Keratinocyte (primary cell): ENCODE measurements around the gene SORL1. TPM values are rescaled to one million over a fixed set of nuclear protein-coding genes. Genes with fewer than 3 reads are reported as not detected.

Experiments used
- DNase-seq: peaks from one replicate; pipeline ENCODE4 v3.0.0-alpha.2; 2011; ENCODE audit warnings: low read depth, missing footprints, low spot score
- FAIRE-seq: peaks from 2 replicates; lab custom pipeline; 2011; peaks lifted over from hg19 to GRCh38; lab: Jason Lieb, UNC
- H2AFZ ChIP-seq: 2 replicates; pipeline ENCODE4 v1.6.0; 2012; ENCODE audit warnings: low read length, control low read depth, inconsistent platforms; ENCODE audit not compliant: control insufficient read depth
- H3K27ac ChIP-seq: 2 replicates; pipeline ENCODE4 v1.5.1; 2011; ENCODE audit warnings: low read length; ENCODE audit not compliant: control insufficient read depth, insufficient read depth
- H3K27me3 ChIP-seq: 3 replicates; pipeline ENCODE4 v1.6.0; 2011; ENCODE audit warnings: low read length; ENCODE audit not compliant: control insufficient read depth, insufficient read depth; ENCODE audit errors: extremely low read depth
- H3K36me3 ChIP-seq, 2 experiments: 2 replicates in 1 of 2; 3 replicates in 1 of 2; pipeline ENCODE4 v1.5.1; 2011; ENCODE audit warnings: low read length in 2 of 2, mild to moderate bottlenecking in 1 of 2; ENCODE audit not compliant: control insufficient read depth in 2 of 2, insufficient read depth in 2 of 2; ENCODE audit errors: extremely low read depth in 1 of 2
- H3K4me1 ChIP-seq: 3 replicates; pipeline ENCODE4 v1.5.1; 2011; ENCODE audit warnings: low read length; ENCODE audit not compliant: control insufficient read depth, insufficient read depth; ENCODE audit errors: extremely low read depth
- H3K4me2 ChIP-seq: 3 replicates; pipeline ENCODE4 v1.6.0; 2011; ENCODE audit warnings: low read depth, low read length; ENCODE audit not compliant: control insufficient read depth, insufficient read depth; ENCODE audit errors: extremely low read depth
- H3K4me3 ChIP-seq, 3 experiments: fragments of 200-600 bp in 1 of 3; sonication (generic) in 1 of 3; 2 replicates in 2 of 3; 3 replicates in 1 of 3; pipeline ENCODE4 v1.5.1; 2011 to 2016; ENCODE audit warnings: low read length in 3 of 3, mild to moderate bottlenecking in 3 of 3, control low read depth in 2 of 3, inconsistent platforms in 1 of 3, low read depth in 1 of 3, mixed read lengths in 1 of 3, mixed run types in 1 of 3, moderate library complexity in 1 of 3; ENCODE audit not compliant: control insufficient read depth in 2 of 3, insufficient read depth in 2 of 3; ENCODE audit errors: extremely low read depth in 1 of 3
- H3K79me2 ChIP-seq: 2 replicates; pipeline ENCODE4 v1.6.0; 2012; ENCODE audit warnings: low read length; ENCODE audit not compliant: control insufficient read depth, insufficient read depth
- H3K9ac ChIP-seq: 3 replicates; pipeline ENCODE4 v1.6.0; 2011; ENCODE audit warnings: low read length; ENCODE audit not compliant: control insufficient read depth, insufficient read depth; ENCODE audit errors: extremely low read depth
- H3K9me1 ChIP-seq: 3 replicates; pipeline ENCODE4 v1.6.0; 2011; ENCODE audit warnings: low read length; ENCODE audit not compliant: control insufficient read depth, insufficient read depth; ENCODE audit errors: extremely low read depth
- H3K9me3 ChIP-seq: 2 replicates; pipeline ENCODE4 v1.5.1; 2012; ENCODE audit warnings: low read depth, low read length; ENCODE audit not compliant: control insufficient read depth
- H4K20me1 ChIP-seq: 3 replicates; pipeline ENCODE4 v1.6.0; 2011; ENCODE audit warnings: low read length; ENCODE audit not compliant: control insufficient read depth, insufficient read depth; ENCODE audit errors: extremely low read depth
- EZH2 ChIP-seq: IDR thresholded peaks from one replicate; pipeline ENCODE4 v1.6.1; 2012; ENCODE audit warnings: inconsistent platforms, mild to moderate bottlenecking, low read length, moderate library complexity
- dilution Hi-C: fragments of 300-500 bp; cut with MboI; formaldehyde crosslinking; loops from one replicate; pipeline ENCODE4 v1.7.0; 2020; ENCODE audit warnings: low sequenced_read_pairs; ENCODE audit not compliant: extremely low pct_ligation_motif_present
- polyA plus RNA-seq, 5 experiments: library from polyadenylated mRNA; depleted of rRNA in 3 of 5; stranded (reverse) in 3 of 5; stranded (forward) in 1 of 5; unstranded in 1 of 5; fragments of >200 nt; gene quantifications; 1 replicate in 1 of 5; 2 replicates in 3 of 5; 3 replicates in 1 of 5; pipeline versions ENCODE4 v1.2.1 to v1.2.3, GENCODE V29; 2011 to 2012; ENCODE audit warnings: missing spikeins in 2 of 5, low read depth in 1 of 5, low replicate concordance in 1 of 5
- TF ChIP-seq, protein P1 (sequence below), 3 experiments: IDR thresholded peaks in 1 of 3; conservative IDR thresholded peaks in 1 of 3; optimal IDR thresholded peaks in 1 of 3; 2 replicates in 2 of 3; 3 replicates in 1 of 3; pipeline versions ENCODE3 to v1.5.1; 2011; ENCODE audit warnings: low read length in 3 of 3, mild to moderate bottlenecking in 3 of 3, moderate library complexity in 2 of 3, control low read depth in 1 of 3, inconsistent platforms in 1 of 3; ENCODE audit not compliant: insufficient read depth in 2 of 3; ENCODE audit errors: extremely low read depth in 1 of 3

SORL1 gene
- polyA plus RNA-seq, 1 donor (not counting 4 experiments of a cell fraction or from before 2014, with no cell fraction given) = 38.9 TPM

DNA sequence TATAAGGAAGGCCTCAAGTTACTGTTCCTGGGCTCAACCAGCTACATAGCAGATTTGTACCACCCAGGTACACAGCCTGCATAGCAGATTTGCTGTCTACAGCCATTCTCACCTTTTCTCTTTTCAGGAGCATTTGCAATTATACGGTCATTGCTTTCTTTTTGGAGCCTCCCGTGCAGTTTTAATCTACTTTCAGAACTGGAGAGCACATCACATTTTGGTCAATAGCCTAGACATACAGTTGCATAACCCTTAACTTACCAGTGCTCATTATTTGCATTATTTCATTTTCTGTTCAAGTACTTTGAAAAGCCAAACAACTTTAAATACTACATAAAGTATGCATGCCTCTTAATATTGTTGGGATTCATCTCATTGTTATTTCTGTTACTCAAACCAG lies 151.2 kb downstream of the SORL1 start:
- Histone ChIP-seq H3K36me3 (peaks cover 21 to 26% of the 10 kb centered on the region in 2 experiments), H3K4me3 (no peak overlapping the region), H3K9ac (no peak overlapping the region), H3K27ac (no peak overlapping the region), H3K9me3 (no peaks in the 10 kb centered on the region), H4K20me1 (peaks cover 5% of the 10 kb centered on the region), H3K9me1 (no peaks in the 10 kb centered on the region), H2AFZ (no peak overlapping the region), H3K4me2 (no peak overlapping the region), H3K4me1 (no peaks in the 10 kb centered on the region), H3K79me2 (no peaks in the 10 kb centered on the region), H3K27me3 (no peaks in the 10 kb centered on the region)
- no peak for TF ChIP-seq EZH2
- TF ChIP-seq, protein P1, sequence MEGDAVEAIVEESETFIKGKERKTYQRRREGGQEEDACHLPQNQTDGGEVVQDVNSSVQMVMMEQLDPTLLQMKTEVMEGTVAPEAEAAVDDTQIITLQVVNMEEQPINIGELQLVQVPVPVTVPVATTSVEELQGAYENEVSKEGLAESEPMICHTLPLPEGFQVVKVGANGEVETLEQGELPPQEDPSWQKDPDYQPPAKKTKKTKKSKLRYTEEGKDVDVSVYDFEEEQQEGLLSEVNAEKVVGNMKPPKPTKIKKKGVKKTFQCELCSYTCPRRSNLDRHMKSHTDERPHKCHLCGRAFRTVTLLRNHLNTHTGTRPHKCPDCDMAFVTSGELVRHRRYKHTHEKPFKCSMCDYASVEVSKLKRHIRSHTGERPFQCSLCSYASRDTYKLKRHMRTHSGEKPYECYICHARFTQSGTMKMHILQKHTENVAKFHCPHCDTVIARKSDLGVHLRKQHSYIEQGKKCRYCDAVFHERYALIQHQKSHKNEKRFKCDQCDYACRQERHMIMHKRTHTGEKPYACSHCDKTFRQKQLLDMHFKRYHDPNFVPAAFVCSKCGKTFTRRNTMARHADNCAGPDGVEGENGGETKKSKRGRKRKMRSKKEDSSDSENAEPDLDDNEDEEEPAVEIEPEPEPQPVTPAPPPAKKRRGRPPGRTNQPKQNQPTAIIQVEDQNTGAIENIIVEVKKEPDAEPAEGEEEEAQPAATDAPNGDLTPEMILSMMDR (optimal IDR thresholded peaks at IDR 0.05 in 1 of 3, IDR thresholded peaks at IDR 0.05 in 1 of 3, conservative IDR thresholded peaks at IDR 0.05 in 1 of 3; ENCODE audit: extremely low read depth in 1 of 3, insufficient read depth in 2 of 3, low read length in 3 of 3) = no peak
- dilution Hi-C loops = no loop called here
- no peak for DNase-seq
- no peak for FAIRE-seq

DNA sequence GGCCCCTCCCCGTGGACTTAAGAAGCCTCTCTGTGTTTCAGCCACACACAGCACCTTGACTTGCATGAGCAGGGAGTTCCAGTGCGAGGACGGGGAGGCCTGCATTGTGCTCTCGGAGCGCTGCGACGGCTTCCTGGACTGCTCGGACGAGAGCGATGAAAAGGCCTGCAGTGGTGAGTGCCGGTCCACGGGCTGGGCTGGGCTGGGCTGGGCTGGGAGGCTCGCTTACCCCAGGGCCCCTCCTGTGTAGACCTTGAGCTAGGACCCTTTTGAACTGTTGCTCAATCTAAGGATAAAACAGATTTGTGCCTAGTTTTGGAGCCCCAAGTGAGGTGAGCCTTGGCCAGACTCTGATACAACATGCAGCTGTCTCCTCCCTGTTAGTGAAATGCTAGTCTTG lies 152.0 kb downstream of the SORL1 start:
- Histone ChIP-seq H3K9me1 (no peaks in the 10 kb centered on the region), H3K27me3 (no peaks in the 10 kb centered on the region), H3K36me3 (peaks cover 23 to 25% of the 10 kb centered on the region in 2 experiments), H3K4me3 (no peak overlapping the region), H4K20me1 (peaks cover 5% of the 10 kb centered on the region), H3K4me1 (no peaks in the 10 kb centered on the region), H3K4me2 (no peak overlapping the region), H3K27ac (no peak overlapping the region), H3K9me3 (no peaks in the 10 kb centered on the region), H3K79me2 (no peaks in the 10 kb centered on the region), H3K9ac (no peak overlapping the region), H2AFZ (no peak overlapping the region)
- no peak for FAIRE-seq
- dilution Hi-C loops = no loop called here
- TF ChIP-seq, protein P1 (optimal IDR thresholded peaks at IDR 0.05 in 1 of 3, IDR thresholded peaks at IDR 0.05 in 1 of 3, conservative IDR thresholded peaks at IDR 0.05 in 1 of 3; ENCODE audit: extremely low read depth in 1 of 3, insufficient read depth in 2 of 3, low read length in 3 of 3) = no peak
- no peak for TF ChIP-seq EZH2
- DNase-seq = no peak
